ENCODE data around the gene APPL2. TPM values are rescaled to one million over a fixed set of nuclear protein-coding genes. Genes with fewer than 3 reads are reported as not detected.

APPL2 gene
- total RNA-seq, 1 donor from 2014 or later = 47.5 TPM

GRCh38 chr12:105223884-105224283, 12.1 kb downstream of the APPL2 start:
- DNase-seq (ENCODE audit: low spot score) = no peak
- peaks cover 91% of the 10 kb centered on the region for H3K4me1 Mint-ChIP-seq (ENCODE audit: low read depth)
- H3K9me3 Mint-ChIP-seq (ENCODE audit: low read depth) = no peaks in the 10 kb centered on the region
- H3K27me3 Mint-ChIP-seq (ENCODE audit: low read depth) = no peaks in the 10 kb centered on the region
- H3K36me3 Mint-ChIP-seq (ENCODE audit: low read depth) = peaks cover 28% of the 10 kb centered on the region
- no peak overlapping the region for H3K4me3 Mint-ChIP-seq (ENCODE audit: unreplicated experiment)
- no peak for TF ChIP-seq CTCF (IDR thresholded peaks at IDR 0.05)
- H3K27ac Mint-ChIP-seq (ENCODE audit: unreplicated experiment) = no peak overlapping the region

DNA sequence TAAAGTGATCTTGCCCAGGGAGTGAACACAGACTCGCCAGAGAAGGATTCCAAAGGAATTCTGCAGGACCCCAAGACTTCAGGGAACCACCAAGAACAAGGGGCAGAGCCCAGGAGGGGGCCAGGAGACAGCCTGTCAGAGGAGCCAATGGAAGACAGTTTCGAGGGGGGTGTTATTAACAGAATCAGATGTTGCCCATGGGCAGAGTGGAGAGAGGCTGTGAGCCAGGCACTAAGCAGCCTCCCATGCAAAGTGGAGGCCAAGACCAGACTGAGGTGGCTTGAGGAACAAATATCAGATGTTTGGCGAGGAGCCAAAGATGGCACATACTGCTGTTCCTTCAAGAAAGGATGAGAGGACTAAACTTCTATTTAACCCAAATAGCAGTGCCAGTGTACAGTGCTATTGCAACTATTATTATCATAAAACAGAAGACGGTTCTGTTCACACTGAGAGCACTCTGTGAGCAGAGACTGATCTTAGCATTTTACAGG, 12.6 kb downstream of the APPL2 start:
- no peaks in the 10 kb centered on the region for H3K9me3 Mint-ChIP-seq (ENCODE audit: low read depth)
- no peak for DNase-seq (ENCODE audit: low spot score)
- no peaks in the 10 kb centered on the region for H3K27me3 Mint-ChIP-seq (ENCODE audit: low read depth)
- no peak overlapping the region for H3K4me3 Mint-ChIP-seq (ENCODE audit: unreplicated experiment)
- H3K36me3 Mint-ChIP-seq (ENCODE audit: low read depth) = peaks cover 29% of the 10 kb centered on the region
- peak overlapping the region; percentile 33 for H3K27ac Mint-ChIP-seq (ENCODE audit: unreplicated experiment)
- no peak for TF ChIP-seq CTCF (IDR thresholded peaks at IDR 0.05)
- H3K4me1 Mint-ChIP-seq (ENCODE audit: low read depth) = peaks cover 91% of the 10 kb centered on the region

GRCh38 chr12:105222726-105223351, 13.1 kb downstream of the APPL2 start:
- no peak for TF ChIP-seq CTCF (IDR thresholded peaks at IDR 0.05)
- peaks cover 30% of the 10 kb centered on the region for H3K36me3 Mint-ChIP-seq (ENCODE audit: low read depth)
- peaks cover 90% of the 10 kb centered on the region for H3K4me1 Mint-ChIP-seq (ENCODE audit: low read depth)
- H3K27ac Mint-ChIP-seq (ENCODE audit: unreplicated experiment) = peak overlapping the region; percentile 80
- H3K4me3 Mint-ChIP-seq (ENCODE audit: unreplicated experiment) = no peak overlapping the region
- no peaks in the 10 kb centered on the region for H3K9me3 Mint-ChIP-seq (ENCODE audit: low read depth)
- DNase-seq (ENCODE audit: low spot score) = no peak
- no peaks in the 10 kb centered on the region for H3K27me3 Mint-ChIP-seq (ENCODE audit: low read depth)

GRCh38 chr12:105222284-105222655, 13.7 kb downstream of the APPL2 start:
- peaks cover 28% of the 10 kb centered on the region for H3K36me3 Mint-ChIP-seq (ENCODE audit: low read depth)
- no peak for TF ChIP-seq CTCF (IDR thresholded peaks at IDR 0.05)
- peak overlapping the region; percentile 80 for H3K27ac Mint-ChIP-seq (ENCODE audit: unreplicated experiment)

GRCh38 chr12:105221583-105222283, 14.2 kb downstream of the APPL2 start:
- H3K27ac Mint-ChIP-seq (ENCODE audit: unreplicated experiment) = peak overlapping the region; percentile 80
- TF ChIP-seq CTCF (IDR thresholded peaks at IDR 0.05) = no peak
- no peak overlapping the region for H3K4me3 Mint-ChIP-seq (ENCODE audit: unreplicated experiment)
- no peaks in the 10 kb centered on the region for H3K27me3 Mint-ChIP-seq (ENCODE audit: low read depth)
- H3K36me3 Mint-ChIP-seq (ENCODE audit: low read depth) = peaks cover 30% of the 10 kb centered on the region
- H3K9me3 Mint-ChIP-seq (ENCODE audit: low read depth) = no peaks in the 10 kb centered on the region
- no peak for DNase-seq (ENCODE audit: low spot score)
- H3K4me1 Mint-ChIP-seq (ENCODE audit: low read depth) = peaks cover 82% of the 10 kb centered on the region

More at GRCh38 chr12:105222284-105222655, 13.7 kb downstream of the APPL2 start:
- no peak for DNase-seq (ENCODE audit: low spot score)
- H3K4me1 Mint-ChIP-seq (ENCODE audit: low read depth) = peaks cover 85% of the 10 kb centered on the region
- no peaks in the 10 kb centered on the region for H3K27me3 Mint-ChIP-seq (ENCODE audit: low read depth)
- no peak overlapping the region for H3K4me3 Mint-ChIP-seq (ENCODE audit: unreplicated experiment)
- no peaks in the 10 kb centered on the region for H3K9me3 Mint-ChIP-seq (ENCODE audit: low read depth)

Measured in chondrocyte (in vitro differentiated cells).